BE2C (cell line): ENCODE results near the gene RAPGEF1.

Source experiments
- DNase-seq: peaks from one replicate; pipeline ENCODE4 v3.0.0-alpha.2; 2020
- H3K27me3 ChIP-seq: fragments of 250-450 bp; sonication (Bioruptor Pico); 2 replicates; pipeline ENCODE4 v1.5.1; 2020; ENCODE audit warnings: mild to moderate bottlenecking
- H3K36me3 ChIP-seq: fragments of 250-450 bp; sonication (Bioruptor Pico); 2 replicates; pipeline ENCODE4 v1.5.1; 2020; ENCODE audit warnings: mild to moderate bottlenecking
- H3K4me1 ChIP-seq: fragments of 250-450 bp; sonication (Bioruptor Pico); 2 replicates; pipeline ENCODE4 v1.5.1; 2020
- H3K4me3 ChIP-seq: 2 replicates; pipeline ENCODE4 v1.5.1; 2011; ENCODE audit warnings: low read depth, low read length
- H3K9me3 ChIP-seq: fragments of 250-450 bp; sonication (Bioruptor Pico); 2 replicates; pipeline ENCODE4 v1.5.1; 2020
- CTCF ChIP-seq: IDR thresholded peaks from 2 replicates; pipeline ENCODE4 v1.5.1; 2012; ENCODE audit warnings: mild to moderate bottlenecking, low read depth, low read length

Gene RAPGEF1

GRCh38 chr9:131708226-131709002, 31.5 kb downstream of the RAPGEF1 start:
- Histone ChIP-seq H3K36me3 (no peaks in the 10 kb centered on the region; the same call in 1 of the 2 replicates), H3K4me1 (peaks cover 33% of the 10 kb centered on the region), H3K9me3 (no peaks in the 10 kb centered on the region), H3K27me3 (no peaks in the 10 kb centered on the region), H3K4me3 (no peak overlapping the region)
- peak; percentile 32 for DNase-seq
- TF ChIP-seq CTCF: no peak

- Histone ChIP-seq H3K4me3 (no peak overlapping the region), H3K36me3 (no peaks in the 10 kb centered on the region; the same call in 1 of the 2 replicates), H3K4me1 (peaks cover 33% of the 10 kb centered on the region), H3K27me3 (no peaks in the 10 kb centered on the region), H3K9me3 (no peaks in the 10 kb centered on the region)
- TF ChIP-seq CTCF: no peak
- DNase-seq: no peak
Observed at GRCh38 chr9:131707733-131708157, 32.1 kb downstream of the RAPGEF1 start.

DNA sequence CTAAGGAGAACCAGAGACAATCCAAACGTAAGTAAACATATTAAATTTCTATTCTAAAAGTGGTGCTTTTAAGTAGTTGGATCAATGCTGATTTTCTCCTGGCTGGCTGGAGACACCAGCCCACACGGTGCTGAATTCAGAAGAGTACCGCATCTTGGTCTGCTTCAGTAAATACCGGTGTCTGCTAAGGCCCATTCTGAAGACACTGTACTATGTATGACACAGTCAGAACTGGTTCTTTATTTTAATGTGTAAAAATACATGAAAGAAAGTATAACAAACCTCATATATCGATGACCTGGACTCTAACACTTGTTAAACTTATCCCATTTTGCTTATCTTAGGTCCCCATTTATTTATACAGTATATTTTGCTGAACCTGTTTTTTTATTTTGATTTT, 32.8 kb downstream of the RAPGEF1 start:
- H3K4me1 ChIP-seq: peaks cover 33% of the 10 kb centered on the region
- no peaks in the 10 kb centered on the region; the same call in 1 of the 2 replicates for H3K36me3 ChIP-seq
- DNase-seq: no peak
- H3K4me3 ChIP-seq: no peak overlapping the region
- H3K27me3 ChIP-seq: no peaks in the 10 kb centered on the region
- no peak for TF ChIP-seq CTCF
- H3K9me3 ChIP-seq: no peaks in the 10 kb centered on the region

GRCh38 chr9:131706608-131706970, 33.3 kb downstream of the RAPGEF1 start:
- DNase-seq: no peak
- H3K9me3 ChIP-seq: no peaks in the 10 kb centered on the region
- no peak overlapping the region for H3K4me3 ChIP-seq
- peaks cover 33% of the 10 kb centered on the region for H3K4me1 ChIP-seq
- no peaks in the 10 kb centered on the region; the same call in 1 of the 2 replicates for H3K36me3 ChIP-seq
- no peaks in the 10 kb centered on the region for H3K27me3 ChIP-seq
- TF ChIP-seq CTCF: no peak

DNA sequence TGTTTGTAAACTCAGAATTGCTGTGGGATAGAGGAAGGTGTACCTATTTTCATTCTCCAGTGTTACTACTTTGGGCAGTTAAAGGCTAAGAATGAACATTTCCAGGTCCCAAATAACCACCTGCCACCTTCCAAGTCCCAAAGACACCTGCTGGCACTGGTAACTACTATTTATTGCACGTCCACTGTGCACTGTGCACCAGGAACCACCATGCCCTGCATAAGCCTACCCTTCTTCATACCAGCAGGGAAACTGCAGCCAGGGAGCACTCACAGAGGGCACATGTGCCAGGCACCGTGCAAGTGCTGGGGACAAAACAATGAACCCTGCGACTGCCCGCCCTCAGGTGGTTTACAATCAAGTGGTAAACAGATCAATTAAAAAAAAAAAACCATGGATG, 34.9 kb downstream of the RAPGEF1 start:
- TF ChIP-seq CTCF: no peak
- Histone ChIP-seq H3K27me3 (no peaks in the 10 kb centered on the region), H3K36me3 (no peaks in the 10 kb centered on the region; the same call in 1 of the 2 replicates), H3K9me3 (no peaks in the 10 kb centered on the region), H3K4me1 (peaks cover 33% of the 10 kb centered on the region), H3K4me3 (no peak overlapping the region)
- no peak for DNase-seq
